ENCODE data around the gene DPYSL4. TPM values are rescaled to one million over a fixed set of nuclear protein-coding genes. Genes with fewer than 3 reads are reported as not detected.

The DPYSL4 gene
- total and polyA plus RNA-seq, 2 experiments from 2014 or later = 10.6 to 23.9 TPM

DNA sequence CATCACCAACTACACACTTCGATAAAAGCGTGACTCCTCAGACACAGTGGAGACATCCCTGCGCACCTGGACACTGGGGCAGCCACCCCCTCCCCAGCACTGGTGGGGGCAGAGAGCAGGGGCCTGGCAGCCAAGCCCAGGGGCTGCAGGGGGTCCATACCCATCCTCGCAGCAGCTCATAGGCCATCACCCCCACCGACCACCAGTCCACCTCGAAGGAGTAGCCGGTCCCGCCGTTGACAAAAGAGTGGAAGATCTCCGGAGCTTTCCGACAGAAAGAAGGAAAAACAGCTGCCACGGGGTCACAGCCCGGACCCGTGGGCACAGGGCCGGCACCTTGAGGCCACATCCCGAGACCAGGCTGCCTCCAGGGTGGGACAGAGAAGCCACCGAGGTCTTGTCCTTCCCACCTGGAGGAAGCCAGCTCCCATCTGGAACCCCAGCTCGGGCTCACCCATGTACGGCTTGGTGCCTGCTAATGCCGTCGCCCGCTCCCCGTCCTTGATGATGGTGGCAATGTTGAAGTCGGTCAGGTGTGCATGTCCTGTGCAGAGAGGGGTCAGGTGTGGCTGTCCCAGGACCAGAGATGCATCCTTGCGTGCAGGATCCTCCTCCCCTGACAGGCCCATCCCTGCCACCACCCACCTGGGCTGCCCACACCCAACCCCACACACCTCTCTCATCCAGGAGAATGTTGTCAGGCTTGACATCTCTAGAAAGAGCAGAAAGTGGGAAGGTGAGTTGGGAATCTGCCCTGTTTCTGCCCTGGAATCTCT lies 38.5 kb downstream of the DPYSL4 start (continued):
- TF ChIP-seq, protein P1, sequence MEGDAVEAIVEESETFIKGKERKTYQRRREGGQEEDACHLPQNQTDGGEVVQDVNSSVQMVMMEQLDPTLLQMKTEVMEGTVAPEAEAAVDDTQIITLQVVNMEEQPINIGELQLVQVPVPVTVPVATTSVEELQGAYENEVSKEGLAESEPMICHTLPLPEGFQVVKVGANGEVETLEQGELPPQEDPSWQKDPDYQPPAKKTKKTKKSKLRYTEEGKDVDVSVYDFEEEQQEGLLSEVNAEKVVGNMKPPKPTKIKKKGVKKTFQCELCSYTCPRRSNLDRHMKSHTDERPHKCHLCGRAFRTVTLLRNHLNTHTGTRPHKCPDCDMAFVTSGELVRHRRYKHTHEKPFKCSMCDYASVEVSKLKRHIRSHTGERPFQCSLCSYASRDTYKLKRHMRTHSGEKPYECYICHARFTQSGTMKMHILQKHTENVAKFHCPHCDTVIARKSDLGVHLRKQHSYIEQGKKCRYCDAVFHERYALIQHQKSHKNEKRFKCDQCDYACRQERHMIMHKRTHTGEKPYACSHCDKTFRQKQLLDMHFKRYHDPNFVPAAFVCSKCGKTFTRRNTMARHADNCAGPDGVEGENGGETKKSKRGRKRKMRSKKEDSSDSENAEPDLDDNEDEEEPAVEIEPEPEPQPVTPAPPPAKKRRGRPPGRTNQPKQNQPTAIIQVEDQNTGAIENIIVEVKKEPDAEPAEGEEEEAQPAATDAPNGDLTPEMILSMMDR (conservative IDR thresholded peaks at IDR 0.05; ENCODE audit: low read depth in 2 of 2) = no peak
- TF ChIP-seq CREB1 (CRISPR knock-in tag; IDR thresholded peaks at IDR 0.05; ENCODE audit: low read depth) = no peak
- TF ChIP-seq, protein P2, sequence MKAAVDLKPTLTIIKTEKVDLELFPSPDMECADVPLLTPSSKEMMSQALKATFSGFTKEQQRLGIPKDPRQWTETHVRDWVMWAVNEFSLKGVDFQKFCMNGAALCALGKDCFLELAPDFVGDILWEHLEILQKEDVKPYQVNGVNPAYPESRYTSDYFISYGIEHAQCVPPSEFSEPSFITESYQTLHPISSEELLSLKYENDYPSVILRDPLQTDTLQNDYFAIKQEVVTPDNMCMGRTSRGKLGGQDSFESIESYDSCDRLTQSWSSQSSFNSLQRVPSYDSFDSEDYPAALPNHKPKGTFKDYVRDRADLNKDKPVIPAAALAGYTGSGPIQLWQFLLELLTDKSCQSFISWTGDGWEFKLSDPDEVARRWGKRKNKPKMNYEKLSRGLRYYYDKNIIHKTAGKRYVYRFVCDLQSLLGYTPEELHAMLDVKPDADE (IDR thresholded peaks at IDR 0.05) = no peak
- TF ChIP-seq STAT1 (IDR thresholded peaks at IDR 0.05; ENCODE audit: unreplicated experiment) = no peak
- TF ChIP-seq ZNF331 (CRISPR knock-in tag; IDR thresholded peaks at IDR 0.05; ENCODE audit: low read depth) = no peak
- no peak for TF ChIP-seq JUNB (IDR thresholded peaks at IDR 0.05; ENCODE audit: unreplicated experiment)
- TF ChIP-seq, protein P3, sequence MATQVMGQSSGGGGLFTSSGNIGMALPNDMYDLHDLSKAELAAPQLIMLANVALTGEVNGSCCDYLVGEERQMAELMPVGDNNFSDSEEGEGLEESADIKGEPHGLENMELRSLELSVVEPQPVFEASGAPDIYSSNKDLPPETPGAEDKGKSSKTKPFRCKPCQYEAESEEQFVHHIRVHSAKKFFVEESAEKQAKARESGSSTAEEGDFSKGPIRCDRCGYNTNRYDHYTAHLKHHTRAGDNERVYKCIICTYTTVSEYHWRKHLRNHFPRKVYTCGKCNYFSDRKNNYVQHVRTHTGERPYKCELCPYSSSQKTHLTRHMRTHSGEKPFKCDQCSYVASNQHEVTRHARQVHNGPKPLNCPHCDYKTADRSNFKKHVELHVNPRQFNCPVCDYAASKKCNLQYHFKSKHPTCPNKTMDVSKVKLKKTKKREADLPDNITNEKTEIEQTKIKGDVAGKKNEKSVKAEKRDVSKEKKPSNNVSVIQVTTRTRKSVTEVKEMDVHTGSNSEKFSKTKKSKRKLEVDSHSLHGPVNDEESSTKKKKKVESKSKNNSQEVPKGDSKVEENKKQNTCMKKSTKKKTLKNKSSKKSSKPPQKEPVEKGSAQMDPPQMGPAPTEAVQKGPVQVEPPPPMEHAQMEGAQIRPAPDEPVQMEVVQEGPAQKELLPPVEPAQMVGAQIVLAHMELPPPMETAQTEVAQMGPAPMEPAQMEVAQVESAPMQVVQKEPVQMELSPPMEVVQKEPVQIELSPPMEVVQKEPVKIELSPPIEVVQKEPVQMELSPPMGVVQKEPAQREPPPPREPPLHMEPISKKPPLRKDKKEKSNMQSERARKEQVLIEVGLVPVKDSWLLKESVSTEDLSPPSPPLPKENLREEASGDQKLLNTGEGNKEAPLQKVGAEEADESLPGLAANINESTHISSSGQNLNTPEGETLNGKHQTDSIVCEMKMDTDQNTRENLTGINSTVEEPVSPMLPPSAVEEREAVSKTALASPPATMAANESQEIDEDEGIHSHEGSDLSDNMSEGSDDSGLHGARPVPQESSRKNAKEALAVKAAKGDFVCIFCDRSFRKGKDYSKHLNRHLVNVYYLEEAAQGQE (IDR thresholded peaks at IDR 0.05; ENCODE audit: unreplicated experiment) = no peak
- no peak for TF ChIP-seq EZH2 (IDR thresholded peaks at IDR 0.05; ENCODE audit: low read depth, unreplicated experiment)

DNA sequence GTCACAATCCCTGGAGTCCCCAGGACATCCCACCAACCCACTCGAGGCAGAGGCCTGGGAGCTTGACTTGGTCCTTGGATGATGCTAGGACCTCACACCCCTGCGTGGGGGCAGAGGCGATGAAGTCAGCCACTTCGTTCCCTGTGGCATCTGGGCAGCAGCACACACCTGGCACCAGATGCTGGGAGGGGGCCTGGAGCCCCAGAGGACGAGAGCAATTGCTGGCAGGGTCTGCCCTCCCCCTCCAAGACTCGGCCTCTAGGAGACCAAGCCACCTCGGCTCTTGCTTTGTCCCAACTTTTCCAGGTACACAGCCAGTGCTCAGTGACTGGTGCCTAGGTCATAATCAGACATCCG lies 39.1 kb downstream of the DPYSL4 start:
- Histone ChIP-seq H3K4me2 (no peak overlapping the region), H3K36me3 (ENCODE audit: insufficient read depth) (no peaks in the 10 kb centered on the region), H3K9me2 (ENCODE audit: insufficient read depth) (no peaks in the 10 kb centered on the region), H3F3A (replicated peaks; ENCODE audit: low read depth) (no peaks in the 10 kb centered on the region), H4K20me1 (replicated peaks; ENCODE audit: insufficient read depth) (no peaks in the 10 kb centered on the region), H3K4me1 (ENCODE audit: insufficient read depth) (no peaks in the 10 kb centered on the region), H2AFZ (no peak overlapping the region), H3K79me2 (replicated peaks; ENCODE audit: insufficient read depth) (no peaks in the 10 kb centered on the region), H3K4me3 (no peak overlapping the region), H3K27ac (ENCODE audit: low read depth) (no peak overlapping the region), H3K27me3 (ENCODE audit: insufficient read depth) (no peaks in the 10 kb centered on the region)
- no peaks in the 10 kb centered on the region; the same call in 2 of the 3 replicates for H3K36me3 Mint-ChIP-seq (ENCODE audit: low read depth)
- H3K9me3 Mint-ChIP-seq = no peaks in the 10 kb centered on the region; the same call in 2 of the 3 replicates
- DNase-seq (ENCODE audit: low spot score) (no peak), ATAC-seq (no peak)
- H3K4me3 Mint-ChIP-seq = no peak overlapping the region
- no peak overlapping the region for H3K27ac Mint-ChIP-seq
- H3K4me1 Mint-ChIP-seq = peaks cover 6% of the 10 kb centered on the region
- peaks cover 4% of the 10 kb centered on the region for H3K27me3 Mint-ChIP-seq (ENCODE audit: insufficient read depth, low read depth, poor library complexity)
- TF ChIP-seq NANOG (IDR thresholded peaks at IDR 0.05; ENCODE audit: borderline replicate concordance) (no peak), STAT1 (IDR thresholded peaks at IDR 0.05; ENCODE audit: unreplicated experiment) (no peak), EZH2 (IDR thresholded peaks at IDR 0.05; ENCODE audit: low read depth, unreplicated experiment) (no peak), JUNB (IDR thresholded peaks at IDR 0.05; ENCODE audit: unreplicated experiment) (no peak)
- TF ChIP-seq, protein P3 (IDR thresholded peaks at IDR 0.05; ENCODE audit: unreplicated experiment) = no peak

Data from GM23338 (cell line).